HCT116 (cell line): ENCODE data around the gene MATCAP1.

Experiments
- EZH2 ChIP-seq: fragments of 200-600 bp; sonication (generic); IDR thresholded peaks from 2 replicates; pipeline ENCODE4 v1.6.1; 2017; ENCODE audit warnings: antibody characterized with exemption, mixed run types
- POLR2A ChIP-seq: IDR thresholded peaks from 2 replicates; pipeline ENCODE4 v1.7.0; 2011; ENCODE audit warnings: borderline replicate concordance; ENCODE audit not compliant: insufficient read depth, insufficient read length; ENCODE audit errors: extremely low read depth
- ZBTB33 ChIP-seq: IDR thresholded peaks from 2 replicates; pipeline ENCODE4 v1.6.1; 2011; ENCODE audit warnings: mild to moderate bottlenecking, low read length, moderate library complexity; ENCODE audit not compliant: insufficient replicate concordance; ENCODE audit errors: extremely low read depth

GRCh38 chr16:67170949-67171649 is 12.7 kb downstream of the MATCAP1 start:
- no peak for TF ChIP-seq POLR2A
- no peak for TF ChIP-seq EZH2
- no peak for TF ChIP-seq ZBTB33
